HG02885 (cell line): ENCODE measurements around the gene ZNF592.

ENCODE experiments used
- ATAC-seq: cut with Tn5 transposase; IDR thresholded peaks from one replicate; pipeline ENCODE4 v1.9.1; 2021; ENCODE audit warnings: mild to moderate bottlenecking; ENCODE audit not compliant: unreplicated experiment, poor library complexity

Gene ZNF592

DNA sequence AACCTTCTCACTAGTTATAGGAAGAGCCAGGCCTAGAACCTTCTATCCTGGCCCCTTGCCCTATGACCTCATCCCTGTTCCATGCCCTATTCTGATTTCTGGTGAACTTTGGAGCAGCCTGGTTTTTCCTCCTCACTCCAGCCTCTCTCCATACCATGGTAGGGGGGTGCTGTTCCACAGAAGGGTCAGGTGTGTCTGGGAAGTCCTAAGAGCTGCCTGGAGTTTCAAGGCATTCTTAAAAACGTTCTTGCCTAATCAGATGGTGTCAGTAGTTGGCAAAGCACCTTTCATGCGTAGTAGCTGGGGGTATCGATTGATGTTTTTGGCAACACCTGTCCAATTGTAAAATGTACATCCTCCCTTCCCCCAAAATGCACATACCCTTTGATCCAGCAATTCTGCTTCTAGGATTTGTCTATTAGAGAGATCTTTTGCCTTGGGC lies 52.0 kb downstream of the ZNF592 start:
- no peak for ATAC-seq

DNA sequence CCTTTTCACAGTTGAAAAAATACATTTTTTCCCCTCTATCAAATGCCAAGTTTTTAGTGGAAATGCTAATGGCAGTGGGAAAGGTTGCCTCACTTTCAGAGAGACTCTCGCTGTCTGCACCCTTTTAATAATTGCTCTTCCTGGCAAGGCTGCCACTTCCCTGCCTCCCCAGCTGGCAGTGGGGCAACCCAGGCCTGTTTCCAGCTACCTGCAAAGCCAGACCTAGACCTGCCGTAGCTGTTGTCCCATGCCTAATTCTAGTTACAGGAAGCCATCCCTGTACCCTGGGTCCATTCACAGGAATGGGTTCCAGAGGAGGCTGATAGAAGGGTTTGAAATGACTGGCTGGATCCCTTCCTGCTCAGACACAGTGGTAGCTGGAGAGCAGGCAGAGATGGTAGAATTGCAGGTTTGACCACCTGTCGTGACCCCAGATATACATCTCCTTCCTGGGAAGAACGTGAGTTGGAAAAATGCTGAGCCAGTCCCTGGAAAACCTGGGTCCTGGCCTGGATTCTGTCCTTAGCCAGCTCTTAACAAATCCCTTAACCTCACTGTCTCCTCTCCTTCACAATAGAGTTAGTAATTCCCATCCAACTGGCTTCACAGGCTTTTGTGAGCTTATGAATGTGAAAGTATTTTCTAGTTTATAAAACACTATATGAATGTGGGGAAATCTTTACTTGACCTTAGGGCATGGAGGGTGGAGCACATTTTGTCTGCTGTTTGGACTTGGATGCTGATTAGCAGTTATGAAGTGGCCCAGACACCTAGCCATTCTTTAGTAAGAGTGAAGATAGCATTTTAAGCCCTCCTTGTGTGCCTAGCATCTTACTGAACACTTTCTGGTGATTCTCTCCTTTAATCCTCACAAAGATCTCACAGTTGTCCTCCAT lies 55.9 kb downstream of the ZNF592 start:
- ATAC-seq, result no peak

DNA sequence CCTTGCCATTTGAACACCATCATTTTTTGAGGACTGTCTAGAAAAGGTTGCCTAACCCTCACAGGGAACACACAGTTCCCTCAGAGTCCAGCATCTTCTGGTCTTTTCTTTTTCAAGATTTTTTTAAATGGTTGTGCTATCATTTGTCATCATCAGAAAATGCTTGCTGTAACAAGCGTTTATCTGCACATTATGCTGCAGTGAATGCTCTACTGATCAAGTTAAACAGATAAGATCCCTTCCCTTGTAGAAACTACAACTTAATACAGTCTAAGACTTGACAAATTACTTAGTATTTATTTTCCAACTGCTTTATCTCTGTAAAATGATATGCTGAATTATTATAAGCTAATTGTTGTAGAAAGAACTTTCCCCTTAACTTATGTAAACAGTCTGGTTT lies 56.8 kb downstream of the ZNF592 start:
- ATAC-seq, result no peak

DNA sequence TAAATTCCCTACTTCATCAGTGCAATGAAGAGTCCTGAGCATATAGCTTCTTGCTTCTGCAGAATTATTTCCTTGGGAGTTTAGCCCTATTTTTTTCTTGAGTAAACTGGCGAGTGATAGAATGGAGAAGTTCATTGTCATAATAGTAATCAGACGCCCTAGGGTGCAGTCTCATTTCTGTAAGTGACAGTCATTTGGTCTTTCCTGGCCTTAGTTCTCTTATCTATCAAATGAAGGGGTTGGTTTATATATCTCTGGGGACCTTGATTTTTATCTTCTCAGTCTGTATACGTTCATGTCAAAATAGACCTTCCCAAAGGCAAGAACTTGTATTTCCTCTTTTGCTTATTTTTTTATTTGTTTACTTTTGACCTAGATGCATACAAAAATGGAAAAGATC lies 58.8 kb downstream of the ZNF592 start:
- ATAC-seq, result no peak

DNA sequence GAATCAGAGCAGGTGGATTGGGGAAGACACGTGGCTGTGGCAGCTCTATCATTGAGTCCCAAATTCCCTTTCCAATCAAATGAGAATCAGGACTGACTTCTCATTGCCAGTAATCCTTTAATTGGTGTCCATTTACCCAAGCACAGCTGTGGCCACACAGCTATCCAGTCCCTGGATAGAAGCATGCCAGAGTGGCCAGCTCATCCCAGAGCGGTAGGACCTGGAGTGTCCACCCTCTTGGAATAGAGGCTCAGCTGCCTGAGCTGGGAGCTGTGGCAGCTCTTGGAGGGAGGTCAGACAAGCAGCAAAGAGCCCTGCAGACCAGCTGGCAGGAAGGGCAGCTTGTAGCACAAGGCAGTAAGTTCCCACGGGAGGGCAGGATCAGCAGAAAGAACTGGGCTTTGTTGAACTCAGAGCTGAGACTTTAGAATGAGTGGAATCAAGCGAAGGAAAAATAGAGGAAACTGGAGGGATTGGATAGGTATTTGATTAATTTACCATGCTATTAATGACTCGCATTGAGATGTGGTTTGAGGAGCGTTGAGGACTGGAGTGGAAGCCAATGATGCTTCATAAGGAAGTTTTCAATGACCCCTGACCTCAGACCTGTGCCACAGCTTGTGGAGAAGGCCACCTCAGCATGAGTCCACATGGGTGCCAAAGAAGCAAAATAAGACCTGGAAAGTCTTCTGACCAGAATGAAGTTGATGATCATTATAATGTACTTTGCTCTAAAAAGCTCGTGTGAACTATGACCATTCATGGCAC lies 61.9 kb downstream of the ZNF592 start:
- ATAC-seq, result no peak

DNA sequence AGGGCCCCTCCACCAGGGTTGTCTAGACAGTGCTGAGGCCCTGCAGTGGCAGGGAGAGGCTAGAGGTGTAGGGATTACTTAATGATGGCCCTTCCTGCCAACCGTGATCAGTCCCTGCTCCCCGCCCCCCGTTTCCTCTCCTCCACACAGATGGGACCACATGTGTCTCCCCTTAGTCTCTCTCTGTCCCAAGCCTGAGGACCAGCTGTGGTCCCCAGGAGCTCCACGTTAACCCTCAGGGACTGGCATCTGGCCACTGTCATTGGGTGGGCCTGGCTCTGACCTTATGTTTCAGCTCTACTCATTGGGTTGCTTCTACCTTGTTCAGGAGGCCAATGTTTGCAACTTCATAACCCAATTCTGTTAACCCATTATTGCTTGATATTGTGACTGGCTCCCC lies 62.8 kb downstream of the ZNF592 start:
- ATAC-seq, result no peak

DNA sequence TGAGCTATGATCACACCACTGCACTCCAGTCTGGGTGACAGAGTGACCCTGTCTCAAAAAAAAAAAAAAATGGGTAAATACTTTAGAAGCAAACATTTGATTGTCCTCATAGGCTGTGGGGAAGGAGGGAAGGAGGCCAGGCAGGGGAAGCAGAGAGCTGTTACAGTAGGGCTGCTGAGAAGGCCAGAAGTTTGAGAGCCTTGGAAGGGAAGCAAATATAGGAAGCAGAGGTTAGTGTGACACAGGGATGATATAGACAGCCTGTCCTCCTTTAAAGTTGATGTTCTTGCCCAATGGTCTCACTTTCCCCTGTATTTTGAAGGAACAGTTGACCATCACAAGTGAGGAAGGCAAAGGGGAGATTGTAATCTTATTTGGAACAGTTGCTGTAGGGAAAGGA lies 63.4 kb downstream of the ZNF592 start:
- ATAC-seq, result no peak

DNA sequence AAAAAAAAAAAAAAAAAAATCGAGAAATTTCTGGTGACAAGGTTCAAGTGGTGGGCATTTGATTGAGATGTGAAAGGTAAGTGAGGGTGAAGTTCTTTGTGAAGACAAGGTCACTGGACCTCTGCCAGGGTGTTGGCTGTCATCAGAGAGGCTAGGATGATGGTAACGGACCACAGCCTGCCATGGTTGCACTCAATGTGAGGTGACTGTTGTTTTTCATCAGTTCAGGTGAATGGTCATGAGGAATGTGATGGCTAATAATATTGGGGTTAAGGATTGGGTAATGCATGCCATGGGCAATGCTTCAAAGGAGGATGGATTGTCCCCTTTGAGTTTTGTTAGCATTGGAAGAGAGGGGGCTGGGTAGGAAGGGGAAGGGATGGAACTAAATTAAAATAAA lies 64.5 kb downstream of the ZNF592 start:
- ATAC-seq, result no peak

DNA sequence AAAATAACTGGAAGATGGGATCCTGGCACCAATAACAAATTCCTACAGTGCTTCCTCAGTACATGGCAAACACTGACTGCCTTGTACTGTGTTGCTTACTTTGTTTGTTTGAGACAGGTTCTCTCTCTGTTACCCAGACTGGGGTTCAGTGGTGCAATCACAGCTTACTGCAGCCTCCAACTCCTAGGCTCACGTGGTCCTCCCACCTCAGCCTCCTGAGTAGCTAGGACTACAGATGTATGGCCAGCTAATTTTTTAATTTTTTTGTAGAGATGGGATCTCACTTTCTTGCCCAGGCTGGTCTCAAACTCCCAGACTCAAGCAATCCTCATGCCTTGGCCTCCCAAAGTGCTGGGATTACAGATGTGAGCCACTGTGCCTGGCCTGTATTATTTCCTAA lies 65.0 kb downstream of the ZNF592 start:
- ATAC-seq, result no peak

DNA sequence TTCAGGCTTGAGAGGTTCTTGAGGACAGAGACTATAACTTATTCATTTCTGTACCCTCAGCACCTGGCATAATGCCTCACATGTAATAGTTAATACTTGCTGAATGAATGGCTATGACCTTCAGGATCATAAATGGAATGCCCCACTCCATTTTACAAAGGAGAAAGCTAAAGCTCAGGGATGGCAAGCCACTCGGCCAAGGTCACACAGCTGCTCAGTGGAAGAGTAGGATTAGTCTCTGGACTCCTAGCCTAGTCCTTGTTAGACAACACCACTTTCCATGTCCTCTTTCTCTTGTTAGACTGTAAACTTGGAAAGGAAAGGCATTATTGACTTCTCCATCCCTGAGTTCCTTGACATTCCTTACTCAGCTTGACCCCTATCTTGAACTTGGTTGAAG lies 65.5 kb downstream of the ZNF592 start:
- no peak for ATAC-seq

DNA sequence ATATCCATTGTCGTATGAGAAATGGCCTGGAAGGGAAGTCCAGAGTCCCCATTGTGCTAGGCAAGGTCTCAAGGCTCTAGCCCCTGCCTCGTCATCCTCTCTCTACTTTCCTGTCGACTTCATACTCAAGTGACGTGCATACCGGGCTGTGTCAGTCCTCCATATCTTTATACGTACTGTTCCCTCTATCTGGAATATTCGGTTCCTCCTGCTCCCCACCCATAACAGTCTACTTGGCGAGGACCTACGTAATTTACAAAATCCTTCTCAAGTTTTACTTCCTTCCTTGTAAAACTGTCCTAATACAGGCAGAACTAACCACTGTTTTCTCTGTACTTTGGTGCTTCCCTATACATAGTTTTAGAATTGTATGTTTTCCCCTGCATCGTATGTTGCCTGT lies 66.5 kb downstream of the ZNF592 start:
- ATAC-seq, result no peak

DNA sequence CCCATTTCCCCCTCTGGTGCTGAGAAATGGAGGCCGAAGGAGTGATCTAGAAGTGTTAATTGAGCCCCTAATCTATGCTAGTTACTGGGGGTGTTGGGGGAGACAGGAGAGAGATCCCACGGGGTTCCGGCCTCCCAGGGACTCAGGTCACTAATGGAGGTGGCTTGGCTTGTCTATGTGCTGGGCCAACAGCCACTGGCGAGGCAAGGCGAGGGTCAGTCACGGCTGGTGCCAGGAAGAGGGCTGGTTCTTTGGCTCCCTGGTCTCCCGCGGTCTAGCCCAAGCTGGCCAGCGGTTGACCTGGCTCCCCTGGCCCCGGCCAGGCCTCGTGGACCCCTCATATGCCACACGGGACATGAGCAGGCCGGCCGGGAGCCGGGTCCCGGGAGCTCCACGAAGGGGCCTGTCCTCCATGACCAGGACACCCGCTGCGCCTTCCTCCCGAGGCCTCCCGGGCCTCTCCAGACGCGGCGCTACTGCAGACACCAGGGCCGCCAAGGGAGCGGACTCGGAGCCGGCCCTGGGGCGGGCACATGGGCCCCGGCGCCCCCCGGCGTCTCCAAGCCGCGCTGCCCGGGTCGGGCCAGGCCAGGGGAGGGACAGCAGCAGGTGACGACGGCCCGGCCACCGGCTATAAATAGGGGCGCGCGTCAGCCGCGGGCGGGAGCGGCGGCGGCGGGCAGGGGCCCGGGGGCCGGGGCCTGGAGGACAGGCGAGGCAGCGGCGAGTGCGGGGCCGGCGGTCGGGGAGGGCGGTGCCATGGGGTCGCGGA lies 68.5 kb downstream of the ZNF592 start, which contains the start of gene ALPK3:
ALPK3 (plus strand) TSS at position 663 of the 772 bp plus-strand sequence; CDS start at position 760, 97 bp downstream.
- ATAC-seq, result no peak

DNA sequence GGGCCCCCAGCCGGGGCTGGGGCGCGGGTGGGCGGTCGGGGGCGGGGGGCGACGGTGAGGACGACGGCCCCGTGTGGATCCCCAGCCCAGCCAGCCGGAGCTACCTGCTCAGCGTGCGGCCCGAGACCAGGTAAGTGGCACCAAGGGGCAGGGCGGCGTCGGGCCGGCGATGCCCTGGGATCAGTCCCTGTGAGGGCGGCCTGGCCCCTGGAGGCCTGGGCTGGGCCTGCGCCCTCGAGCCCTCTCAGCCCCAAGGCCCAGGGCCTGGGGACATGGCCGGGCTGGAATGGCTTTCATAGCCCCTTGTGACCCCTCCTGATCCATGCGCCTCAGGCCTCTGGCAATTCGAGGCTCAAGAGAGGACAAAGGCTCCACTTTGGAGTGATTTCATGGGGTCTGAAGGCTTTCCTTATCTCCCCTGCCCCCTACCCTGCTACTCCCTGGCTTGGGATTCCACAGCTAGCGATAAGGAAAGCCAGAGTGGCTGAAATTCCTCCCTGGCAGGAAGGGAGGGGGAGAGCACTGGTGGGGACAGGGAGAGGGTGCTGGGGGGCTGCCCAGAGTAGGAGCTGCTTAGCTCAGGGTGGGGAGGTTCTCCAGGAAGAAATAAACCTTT lies 69.2 kb downstream of the ZNF592 start:
- ATAC-seq, result no peak

DNA sequence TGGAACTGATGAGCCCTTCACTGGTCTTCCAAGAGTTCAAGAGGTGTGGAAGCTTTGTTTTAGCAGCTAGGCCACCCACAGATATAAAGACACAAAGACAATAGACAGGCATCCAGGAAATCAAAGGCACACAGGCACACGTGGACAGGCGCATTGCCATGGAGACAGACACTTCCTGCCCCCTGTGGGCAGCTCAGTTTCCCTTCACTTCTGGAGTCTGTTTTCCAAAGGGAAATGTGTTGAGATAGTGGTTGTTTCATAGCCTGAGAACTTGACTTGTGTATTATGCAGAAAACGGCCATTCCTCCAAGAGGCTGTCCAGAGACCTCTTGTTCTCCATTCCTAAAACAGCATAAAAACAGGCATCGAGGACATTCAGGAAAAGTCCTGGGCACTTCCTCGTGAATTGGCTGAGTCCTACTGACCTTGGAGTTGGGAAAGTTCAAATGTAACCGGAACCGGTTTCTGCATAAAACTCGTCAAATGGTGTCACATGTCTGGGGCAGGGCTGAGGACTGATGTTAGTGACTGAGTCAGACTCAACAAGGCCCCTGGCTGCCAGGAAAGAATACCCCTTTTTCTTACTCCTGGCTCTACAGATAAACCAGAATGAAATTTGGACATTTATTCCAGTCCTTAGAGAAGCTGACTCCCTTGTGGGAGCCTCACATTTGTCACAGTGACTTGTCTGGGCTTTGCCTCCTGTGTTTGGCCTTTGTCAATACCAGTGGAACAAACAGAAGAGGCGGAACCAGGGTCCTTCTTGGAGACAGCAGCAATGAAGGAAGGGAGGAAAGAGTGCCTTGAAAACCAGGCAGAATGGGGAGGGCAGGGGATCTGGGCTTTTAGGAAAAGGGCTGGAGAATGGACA lies 70.1 kb downstream of the ZNF592 start:
- no peak for ATAC-seq

DNA sequence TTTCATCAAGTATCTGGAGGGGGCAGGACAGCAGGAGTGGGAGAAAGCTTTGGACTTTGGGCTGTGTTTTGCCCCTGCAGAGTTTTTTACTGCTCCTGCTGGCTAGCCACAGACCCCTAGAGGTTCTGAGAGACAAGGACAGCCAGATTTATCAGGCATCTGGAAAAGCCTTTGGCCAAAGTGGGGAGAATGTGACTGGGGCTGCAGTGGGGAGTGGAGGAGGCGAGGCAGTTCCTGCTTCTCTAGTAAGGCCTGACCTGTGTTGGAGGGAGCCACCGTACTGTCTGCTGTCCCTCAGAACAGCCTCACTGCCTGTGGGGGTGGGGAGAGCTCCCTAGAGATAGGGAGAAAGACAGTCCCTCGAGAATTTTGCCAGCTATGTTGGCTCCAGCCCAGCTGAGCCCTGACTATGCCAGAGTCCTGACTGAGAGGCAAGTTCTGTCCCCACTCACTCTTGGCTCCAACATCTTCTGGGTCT lies 70.9 kb downstream of the ZNF592 start:
- ATAC-seq, result no peak

DNA sequence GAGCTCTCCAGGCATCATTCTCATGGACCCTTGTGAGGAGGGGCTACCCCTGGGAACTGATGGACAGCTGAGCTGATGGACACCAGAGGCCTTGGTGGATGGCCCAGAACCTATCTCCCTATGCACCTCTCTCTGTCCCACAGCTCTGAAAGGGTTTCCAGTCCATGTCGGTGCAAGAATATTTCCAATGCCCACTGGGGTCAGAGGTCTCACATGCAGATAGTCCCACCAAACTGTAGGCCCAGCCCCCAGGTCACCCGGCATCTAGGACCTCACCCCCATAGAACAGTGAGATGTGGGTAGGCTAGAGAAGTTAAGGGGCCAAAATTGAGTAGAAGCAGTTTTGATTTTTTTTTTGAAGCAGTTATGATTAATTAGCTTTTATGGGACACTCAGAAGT lies 71.4 kb downstream of the ZNF592 start:
- no peak for ATAC-seq

DNA sequence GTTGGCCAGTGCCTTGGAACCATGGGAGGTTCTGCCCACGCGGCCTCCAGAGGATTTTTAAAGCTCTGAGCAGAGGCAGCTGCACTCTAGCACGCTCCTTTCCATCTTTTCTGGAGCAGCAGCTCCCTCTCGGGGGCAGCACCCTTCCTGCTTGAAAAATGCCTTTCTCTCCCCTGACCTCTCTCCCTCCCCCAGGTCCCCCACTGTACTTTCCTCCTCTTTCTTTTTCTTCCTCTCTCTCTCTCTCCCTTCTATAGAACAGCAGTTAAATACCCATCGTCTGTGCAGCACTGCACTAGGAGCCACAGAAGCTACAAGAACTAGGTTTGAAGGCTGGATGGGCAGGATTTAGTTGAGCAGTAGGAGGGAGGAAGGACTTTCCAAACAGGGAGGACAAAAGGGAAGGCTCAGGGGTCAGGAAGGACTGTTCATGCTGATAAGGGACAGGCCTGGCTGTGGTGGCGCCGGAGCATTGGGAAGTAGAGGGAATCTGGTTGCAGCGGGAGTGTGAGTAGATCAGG lies 73.2 kb downstream of the ZNF592 start:
- ATAC-seq, result no peak

DNA sequence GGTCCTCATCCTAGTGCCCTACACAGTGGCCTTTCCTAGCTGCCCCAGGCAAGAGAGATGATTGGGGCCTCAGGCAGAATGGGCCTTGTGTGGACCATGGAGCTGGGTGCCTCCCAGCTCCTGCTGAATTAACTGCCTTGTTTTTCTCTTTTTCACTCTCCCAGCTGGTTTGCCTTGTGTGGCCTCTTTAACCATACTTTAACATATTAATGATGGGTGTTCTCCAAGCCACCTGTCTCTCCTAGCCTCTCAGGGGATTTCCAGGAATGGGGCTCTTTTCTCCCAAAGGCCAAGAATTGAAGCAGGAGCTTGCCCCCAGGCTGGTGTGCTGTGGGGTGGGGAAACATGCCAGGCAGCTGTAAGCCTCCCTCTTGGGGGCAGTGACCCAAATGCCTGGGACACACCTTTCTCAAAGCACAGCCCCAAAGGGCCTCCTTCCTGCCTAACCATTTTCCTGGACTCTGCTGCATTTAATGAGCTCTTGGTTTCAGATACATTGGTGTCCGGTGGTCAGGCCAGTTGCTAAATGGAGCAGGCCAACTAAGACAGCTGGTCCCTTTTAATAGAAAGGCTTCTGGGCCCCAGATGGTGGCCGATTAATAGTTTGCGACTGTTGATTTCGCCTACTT lies 74.4 kb downstream of the ZNF592 start:
- ATAC-seq, result no peak
